ENCODE measurements around the gene TRIM51G.
"Not testable (repeated sequence)": the region's sequence is repeated elsewhere in the genome, so short reads cannot be mapped to it uniquely, and the experiment has no call there.

TRIM51G gene

GRCh38 chr11:48983785-48984184 is at the start of gene TRIM51G:
TSS of gene TRIM51G (minus strand) at chr11:48983885. CDS start at chr11:48981695, 2,190 bp downstream.
- DNase-seq (ENCODE audit: low spot score) = not testable (repeated sequence)

- not testable (repeated sequence) for DNase-seq (ENCODE audit: low spot score)
Observed at GRCh38 chr11:49028523-49028922, 44.8 kb upstream of the TRIM51G start, which contains the start of gene TRIM49B. TSS of gene TRIM49B (plus strand) at chr11:49028823. CDS start at chr11:49031600, 2,777 bp downstream.

- not testable (repeated sequence) for DNase-seq (ENCODE audit: low spot score)
Observed at GRCh38 chr11:48968592-48968991, 15.1 kb downstream of the TRIM51G start.

DNA sequence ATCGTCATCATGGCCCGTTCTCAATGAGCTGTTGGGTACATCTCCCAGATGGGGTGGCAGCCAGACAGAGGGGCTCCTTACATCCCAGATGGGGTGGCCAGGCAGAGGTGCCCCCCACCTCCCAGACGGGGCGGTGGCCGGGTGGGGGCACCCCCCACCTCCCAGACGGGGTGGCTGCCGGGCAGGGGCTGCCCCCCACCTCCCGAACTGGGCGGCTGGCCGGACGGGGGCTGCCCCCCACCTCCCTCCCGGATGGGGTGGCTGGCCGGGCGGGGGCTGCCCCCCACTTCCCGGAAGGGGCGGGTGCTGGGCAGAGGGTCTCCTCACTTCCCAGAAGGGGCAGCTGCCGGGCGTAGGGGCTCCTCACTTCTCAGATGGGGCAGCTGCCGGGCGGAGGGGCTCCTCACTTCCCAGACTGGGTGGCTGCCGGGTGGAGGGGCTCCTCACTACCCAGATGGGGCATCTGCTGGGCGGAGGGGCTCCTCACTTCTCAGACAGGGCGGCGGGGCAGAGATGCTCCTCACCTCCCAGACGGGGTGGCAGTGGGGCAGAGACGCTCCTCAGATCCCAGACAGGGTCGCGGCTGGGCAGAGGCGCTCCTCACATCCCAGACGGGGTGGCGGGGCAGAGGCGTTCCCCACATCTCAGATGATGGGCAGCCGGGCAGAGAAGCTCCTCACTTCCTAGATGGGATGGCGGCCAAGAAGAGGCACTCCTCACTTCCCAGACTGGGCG is 28.2 kb downstream of the TRIM51G start:
- not testable (repeated sequence) for DNase-seq (ENCODE audit: low spot score)

GRCh38 chr11:48945796-48946195 is 37.9 kb downstream of the TRIM51G start:
- DNase-seq (ENCODE audit: low spot score) = not testable (repeated sequence)

Measured in RKO (cell line).